GM04504 (cell line): ENCODE measurements around the gene CUX1.
"Not testable (repeated sequence)": the region's sequence is repeated elsewhere in the genome, so short reads cannot be mapped to it uniquely, and the experiment has no call there.

ENCODE experiments used
- DNase-seq: peaks from one replicate; pipeline ENCODE4 v3.0.0-alpha.2; 2012; ENCODE audit warnings: low read depth

CUX1 gene

GRCh38 chr7:101917566-101917965 lies 100.1 kb downstream of the CUX1 start:
- no peak for DNase-seq

GRCh38 chr7:101918426-101918825 lies 101.0 kb downstream of the CUX1 start:
- no peak for DNase-seq

- no peak for DNase-seq
Observed at GRCh38 chr7:101919363-101920115, 102.1 kb downstream of the CUX1 start.

GRCh38 chr7:101921061-101921460 lies 103.6 kb downstream of the CUX1 start:
- no peak for DNase-seq

- not testable (repeated sequence) for DNase-seq
Observed at GRCh38 chr7:101921546-101922489, 104.4 kb downstream of the CUX1 start.

GRCh38 chr7:101922631-101923601 lies 105.5 kb downstream of the CUX1 start:
- DNase-seq = peak; percentile 39

GRCh38 chr7:101923602-101923985 lies 106.2 kb downstream of the CUX1 start:
- DNase-seq = no peak

- DNase-seq = peak; percentile 72
Observed at GRCh38 chr7:101924171-101924570, 106.7 kb downstream of the CUX1 start.

- DNase-seq = no peak
Observed at GRCh38 chr7:101926265-101926664, 108.8 kb downstream of the CUX1 start.

- no peak for DNase-seq
Observed at GRCh38 chr7:101927389-101927788, 110.0 kb downstream of the CUX1 start.

GRCh38 chr7:101927802-101928201 lies 110.4 kb downstream of the CUX1 start:
- no peak for DNase-seq

- no peak for DNase-seq
Observed at GRCh38 chr7:101929256-101929655, 111.8 kb downstream of the CUX1 start.

- DNase-seq = not testable (repeated sequence)
Observed at GRCh38 chr7:101929911-101930310, 112.5 kb downstream of the CUX1 start.

- DNase-seq = no peak
Observed at GRCh38 chr7:101932083-101932482, 114.7 kb downstream of the CUX1 start.

- DNase-seq = no peak
Observed at GRCh38 chr7:101933028-101933427, 115.6 kb downstream of the CUX1 start.

GRCh38 chr7:101933688-101934121 lies 116.3 kb downstream of the CUX1 start:
- no peak for DNase-seq

GRCh38 chr7:101934618-101935017 lies 117.2 kb downstream of the CUX1 start:
- DNase-seq = no peak

- no peak for DNase-seq
Observed at GRCh38 chr7:101935521-101936141, 118.2 kb downstream of the CUX1 start.

- no peak for DNase-seq
Observed at GRCh38 chr7:101936223-101936610, 118.8 kb downstream of the CUX1 start.

GRCh38 chr7:101936611-101937231 lies 119.3 kb downstream of the CUX1 start:
- DNase-seq = peak; percentile 36
